ENCODE results near the gene ELL2.

- TF ChIP-seq POLR2A (IDR thresholded peaks at IDR 0.05) (no peak), CTCF (IDR thresholded peaks at IDR 0.05) (no peak)
Measured at GRCh38 chr5:95864944-95865504, 96.6 kb downstream of the ELL2 start.
